ENCODE data around the gene SELP. TPM values are rescaled to one million over a fixed set of nuclear protein-coding genes. Genes with fewer than 3 reads are reported as not detected.

SELP gene
- total RNA-seq, 1 experiment from 2014 or later = not detected

- DNase-seq = no peak
- Histone ChIP-seq H2AFZ (no peak overlapping the region), H4K20me1 (ENCODE audit: insufficient read depth) (no peaks in the 10 kb centered on the region), H3K9me3 (ENCODE audit: insufficient read depth, low read depth) (no peaks in the 10 kb centered on the region; the same call in 1 of the 2 replicates), H3K4me2 (no peak overlapping the region), H3K9me2 (ENCODE audit: insufficient read depth) (no peaks in the 10 kb centered on the region), H3F3A (ENCODE audit: insufficient read depth, low read depth) (no peaks in the 10 kb centered on the region), H3K79me2 (ENCODE audit: low read depth) (no peaks in the 10 kb centered on the region), H3K4me3 (no peak overlapping the region), H3K27me3 (ENCODE audit: insufficient read depth, low read depth) (no peaks in the 10 kb centered on the region), H3K36me3 (ENCODE audit: low read depth) (no peaks in the 10 kb centered on the region), H3K27ac (no peak overlapping the region), H3K4me1 (replicated peaks; ENCODE audit: insufficient read depth) (peaks cover 5% of the 10 kb centered on the region)
- BruUV-seq (replicated peaks) = no TSS peak
- no peak for TF ChIP-seq CTCF (conservative IDR thresholded peaks at IDR 0.05)
- TF ChIP-seq EZH2 (IDR thresholded peaks at IDR 0.05; ENCODE audit: low read depth) = no peak
- ChIA-PET POLR2A (ENCODE audit: unreplicated experiment) (no interaction called here), CTCF (no interaction called here)
- intact Hi-C loops (cut with micrococcal nuclease; ENCODE audit: unreplicated experiment) = no loop called here
These were observed 41.8 kb downstream of the SELP start for GRCh38 chr1:169588112-169588511.

- Histone ChIP-seq H3K27ac (no peak within 1 kb of the TSS), H3K36me3 (ENCODE audit: low read depth) (no peaks in the 10 kb centered on the region), H3K27me3 (ENCODE audit: insufficient read depth, low read depth) (no peaks in the 10 kb centered on the region), H3K4me1 (replicated peaks; ENCODE audit: insufficient read depth) (peaks cover 5% of the 10 kb centered on the region), H3F3A (ENCODE audit: insufficient read depth, low read depth) (no peaks in the 10 kb centered on the region), H3K4me3 (peak within 1 kb of the TSS; percentile 42), H3K9me2 (ENCODE audit: insufficient read depth) (no peaks in the 10 kb centered on the region), H3K79me2 (ENCODE audit: low read depth) (no peaks in the 10 kb centered on the region), H2AFZ (peak within 1 kb of the TSS; percentile 70), H4K20me1 (ENCODE audit: insufficient read depth) (no peaks in the 10 kb centered on the region), H3K4me2 (peak within 1 kb of the TSS; percentile 79), H3K9me3 (ENCODE audit: insufficient read depth, low read depth) (no peaks in the 10 kb centered on the region; the same call in 1 of the 2 replicates)
- intact Hi-C loops (cut with micrococcal nuclease; ENCODE audit: unreplicated experiment) = no loop called here
- POLR2A ChIA-PET (ENCODE audit: unreplicated experiment) = interaction anchor here (0.6 kb wide), 1 partner anchor 847 kb away, joined by 4 read pairs; no protein-coding TSS in a partner anchor
- DNase-seq = peak; percentile 63 to 64
- BruUV-seq (replicated peaks) = no TSS peak
- CTCF ChIA-PET = interaction anchor here (0.6 to 1.1 kb wide), 5 partner anchors 36 to 196 kb away, joined by 3 to 11 read pairs (median 4); no protein-coding TSS in a partner anchor
- no peak for TF ChIP-seq EZH2 (IDR thresholded peaks at IDR 0.05; ENCODE audit: low read depth)
- TF ChIP-seq CTCF (conservative IDR thresholded peaks at IDR 0.05) = peak; percentile 64
These were observed 43.3 kb downstream of the SELP start, which contains the start of gene F5 for GRCh38 chr1:169586395-169587255. F5 (minus strand) TSS chr1:169586481; CDS start chr1:169586386, 95 bp downstream.

GRCh38 chr1:169586067-169586394 lies 43.9 kb downstream of the SELP start:
- no TSS peak for BruUV-seq (replicated peaks)
- Histone ChIP-seq H2AFZ (peak overlapping the region; percentile 70), H3K36me3 (ENCODE audit: low read depth) (no peaks in the 10 kb centered on the region), H3K4me1 (replicated peaks; ENCODE audit: insufficient read depth) (peaks cover 5% of the 10 kb centered on the region), H3F3A (ENCODE audit: insufficient read depth, low read depth) (no peaks in the 10 kb centered on the region), H3K9me2 (ENCODE audit: insufficient read depth) (no peaks in the 10 kb centered on the region), H3K27ac (no peak overlapping the region), H3K4me3 (peak overlapping the region; percentile 42), H4K20me1 (ENCODE audit: insufficient read depth) (no peaks in the 10 kb centered on the region), H3K9me3 (ENCODE audit: insufficient read depth, low read depth) (no peaks in the 10 kb centered on the region; the same call in 1 of the 2 replicates), H3K79me2 (ENCODE audit: low read depth) (no peaks in the 10 kb centered on the region), H3K27me3 (ENCODE audit: insufficient read depth, low read depth) (no peaks in the 10 kb centered on the region), H3K4me2 (peak overlapping the region; percentile 79)
- POLR2A ChIA-PET (ENCODE audit: unreplicated experiment) = interaction anchor here (0.6 kb wide), 1 partner anchor 848 kb away, joined by 4 read pairs; no protein-coding TSS in a partner anchor
- DNase-seq = no peak
- intact Hi-C loops (cut with micrococcal nuclease; ENCODE audit: unreplicated experiment) = no loop called here
- CTCF ChIA-PET = interaction anchor here (0.6 to 1.1 kb wide), 5 partner anchors 36 to 196 kb away, joined by 3 to 11 read pairs (median 4); no protein-coding TSS in a partner anchor
- TF ChIP-seq CTCF (conservative IDR thresholded peaks at IDR 0.05) (no peak), EZH2 (IDR thresholded peaks at IDR 0.05; ENCODE audit: low read depth) (no peak)

All from PC-9 (cell line).